Cardiac muscle cell (in vitro differentiated cells and primary cell): ENCODE data around the gene ACSM6. TPM values are rescaled to one million over a fixed set of nuclear protein-coding genes. Genes with fewer than 3 reads are reported as not detected.
A peak's percentile ranks its signal among the peaks of the same experiment; 100 is the strongest.

ENCODE experiments used
- DNase-seq, 2 donors: peaks; one replicate each; pipeline versions ENCODE4 v3.0.0 to v3.0.0-alpha.2; 2010 to 2017; ENCODE audit warnings: low read depth in 1 of 2, low spot score in 1 of 2
- H3K27ac ChIP-seq: fragments of 200-600 bp; sonication (generic); 2 replicates; pipeline ENCODE4 v1.5.1; 2016
- H3K27me3 ChIP-seq: fragments of 200-600 bp; sonication (generic); 2 replicates; pipeline ENCODE4 v1.6.0; 2016; ENCODE audit warnings: control low read depth
- H3K36me3 ChIP-seq: fragments of 200-600 bp; sonication (generic); 2 replicates; pipeline ENCODE4 v1.5.1; 2016; ENCODE audit warnings: control low read depth
- H3K4me1 ChIP-seq: fragments of 200-600 bp; sonication (generic); 2 replicates; pipeline ENCODE4 v1.8.1; 2017; ENCODE audit warnings: low read depth, mild to moderate bottlenecking, mixed run types
- H3K4me3 ChIP-seq: fragments of 200-600 bp; sonication (generic); 2 replicates; pipeline ENCODE4 v1.5.1; 2016; ENCODE audit warnings: mild to moderate bottlenecking
- H3K9me3 ChIP-seq: fragments of 200-600 bp; sonication (generic); 2 replicates; pipeline ENCODE4 v1.5.1; 2017; ENCODE audit warnings: low read depth, mild to moderate bottlenecking, control low read depth
- CTCF ChIP-seq: IDR thresholded peaks from 2 replicates; pipeline ENCODE4 v1.5.1; 2012; ENCODE audit warnings: low read depth, mild to moderate bottlenecking, low read length
- polyA plus RNA-seq: library from polyadenylated mRNA; unstranded; fragments of >200 nt; fragmentation: Nextera tagmentation; extraction: Ambion mirVana; gene quantifications from 2 replicates; pipeline ENCODE4 v1.2.1, GENCODE V29; 2016
- total RNA-seq: library from RNA; depleted of rRNA; stranded (reverse); fragments of >200 nt; gene quantifications from 2 replicates; pipeline ENCODE4 v1.2.3, GENCODE V29; 2016

ACSM6 gene
- total and polyA plus RNA-seq, 2 experiments from 2014 or later, result 0.16 TPM; not detected in 1

- peaks cover 11% of the 10 kb centered on the region for H3K36me3 ChIP-seq
These were observed 63.8 kb downstream of the ACSM6 start for GRCh38 chr10:95257849-95258248.

GRCh38 chr10:95260397-95260881 lies 66.4 kb downstream of the ACSM6 start:
- peak; percentile 35 to 91 for DNase-seq
- TF ChIP-seq CTCF, result no peak
- peaks cover 19% of the 10 kb centered on the region for H3K4me1 ChIP-seq
- H3K27ac ChIP-seq, result peak overlapping the region; percentile 84
- H3K4me3 ChIP-seq, result no peak overlapping the region
- H3K27me3 ChIP-seq, result no peaks in the 10 kb centered on the region
- no peaks in the 10 kb centered on the region for H3K9me3 ChIP-seq
- peaks cover 16% of the 10 kb centered on the region for H3K36me3 ChIP-seq

More at GRCh38 chr10:95257849-95258248, 63.8 kb downstream of the ACSM6 start:
- no peak overlapping the region for H3K4me3 ChIP-seq
- H3K27me3 ChIP-seq, result no peaks in the 10 kb centered on the region
- H3K4me1 ChIP-seq, result peaks cover 11% of the 10 kb centered on the region
- TF ChIP-seq CTCF, result no peak
- H3K27ac ChIP-seq, result no peak overlapping the region
- no peaks in the 10 kb centered on the region for H3K9me3 ChIP-seq
- DNase-seq, result no peak

DNA sequence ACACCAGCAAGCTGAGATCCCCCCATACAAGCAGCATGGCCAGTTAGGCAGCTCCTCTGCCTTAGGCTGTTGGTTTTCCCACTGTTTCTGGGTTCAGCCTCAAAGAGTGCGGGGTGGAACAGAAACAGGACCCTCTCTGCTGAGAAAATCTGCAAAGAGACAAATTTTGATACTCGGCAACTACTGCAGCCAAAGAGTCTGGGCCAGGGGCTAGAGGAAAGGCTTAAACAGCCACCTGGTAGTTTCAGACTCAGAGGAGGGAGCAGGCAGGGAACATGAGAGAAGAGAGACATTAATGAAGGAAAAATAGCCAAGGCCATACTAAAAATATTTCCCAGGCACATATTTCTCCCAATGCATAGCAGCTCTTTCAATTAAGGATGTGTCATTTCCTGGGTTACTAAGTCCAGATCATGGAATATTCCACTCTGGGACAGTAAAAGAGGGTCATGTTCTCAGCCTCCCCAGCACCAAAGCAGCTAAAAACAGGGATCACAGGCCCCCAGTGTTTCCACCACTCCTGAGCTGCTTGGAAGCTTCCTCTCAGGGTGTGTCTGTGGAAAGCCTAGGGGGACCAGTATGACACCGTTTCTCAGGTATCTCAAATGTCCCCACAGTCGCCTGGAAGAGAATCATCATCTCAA lies 67.0 kb downstream of the ACSM6 start:
- Histone ChIP-seq H3K4me1 (peaks cover 19% of the 10 kb centered on the region), H3K9me3 (no peaks in the 10 kb centered on the region), H3K36me3 (peaks cover 16% of the 10 kb centered on the region), H3K27me3 (no peaks in the 10 kb centered on the region), H3K4me3 (no peak overlapping the region), H3K27ac (peak overlapping the region; percentile 84)
- no peak for DNase-seq
- TF ChIP-seq CTCF, result no peak

GRCh38 chr10:95261926-95262325 lies 67.9 kb downstream of the ACSM6 start:
- no peak overlapping the region for H3K4me3 ChIP-seq
- no peak for DNase-seq
- H3K4me1 ChIP-seq, result peaks cover 19% of the 10 kb centered on the region
- no peaks in the 10 kb centered on the region for H3K27me3 ChIP-seq
- H3K27ac ChIP-seq, result no peak overlapping the region
- H3K9me3 ChIP-seq, result no peaks in the 10 kb centered on the region
- H3K36me3 ChIP-seq, result peaks cover 16% of the 10 kb centered on the region
- no peak for TF ChIP-seq CTCF

DNA sequence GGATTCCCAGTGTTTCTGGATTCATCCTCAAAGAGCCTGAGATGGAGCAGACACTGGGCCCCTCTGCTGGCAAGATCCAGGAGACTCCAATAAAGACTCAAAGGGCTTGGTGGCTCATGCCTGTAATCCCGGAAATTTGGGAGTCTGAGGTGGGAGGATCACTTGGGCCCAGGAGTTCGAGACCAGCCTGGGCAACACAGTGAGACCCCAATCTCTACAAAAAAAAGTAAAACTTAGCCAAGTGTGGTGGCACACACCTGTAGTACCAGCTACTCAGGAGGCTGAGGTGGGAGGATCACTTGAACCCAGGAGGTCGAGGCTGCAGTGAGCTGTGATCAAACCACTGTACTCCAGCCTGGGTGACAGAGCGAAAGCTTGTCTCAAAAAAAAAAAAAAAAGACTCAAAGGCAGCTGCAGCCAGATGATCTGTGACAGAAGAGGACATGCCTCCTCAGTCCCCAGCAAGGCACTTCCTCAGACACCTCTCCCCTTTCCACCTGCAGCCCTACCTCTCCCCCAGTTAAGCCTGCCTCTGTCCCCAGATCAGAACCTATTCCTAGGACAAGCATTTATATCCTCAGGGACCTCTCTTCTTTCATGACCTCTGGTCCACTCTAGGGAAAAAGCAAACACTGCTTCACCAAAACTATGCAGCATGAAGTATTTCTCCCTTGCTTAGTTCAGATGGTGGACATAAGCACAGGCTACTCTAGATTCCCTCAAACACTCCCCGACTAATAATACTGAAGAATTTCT lies 68.9 kb downstream of the ACSM6 start:
- no peak overlapping the region for H3K4me3 ChIP-seq
- H3K27me3 ChIP-seq, result no peaks in the 10 kb centered on the region
- H3K9me3 ChIP-seq, result no peaks in the 10 kb centered on the region
- peaks cover 16% of the 10 kb centered on the region for H3K36me3 ChIP-seq
- no peak overlapping the region for H3K27ac ChIP-seq
- H3K4me1 ChIP-seq, result peaks cover 19% of the 10 kb centered on the region
- no peak for TF ChIP-seq CTCF
- no peak for DNase-seq
